ENCODE measurements around the gene COL28A1.

The COL28A1 gene

DNA sequence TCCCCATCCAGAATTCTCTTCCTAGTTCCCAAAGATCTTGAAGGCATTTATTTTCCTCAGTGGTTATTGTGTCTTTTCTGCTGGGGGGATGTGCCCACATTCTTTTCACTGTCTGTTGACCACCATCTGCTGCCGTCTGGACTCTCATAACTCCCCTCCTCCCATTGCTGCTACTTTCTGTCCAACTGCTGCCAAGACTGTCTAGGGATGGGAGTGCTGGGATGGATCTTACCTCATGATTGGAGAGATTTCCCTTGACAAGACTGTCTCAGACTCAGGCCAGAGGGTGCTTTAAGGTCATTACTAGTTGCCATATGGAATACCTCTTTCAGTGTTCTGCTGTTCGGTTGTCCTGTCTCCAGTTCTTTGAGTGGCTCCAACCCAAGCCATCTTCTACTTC lies 211.8 kb downstream of the COL28A1 start:
- no peak for DNase-seq

DNA sequence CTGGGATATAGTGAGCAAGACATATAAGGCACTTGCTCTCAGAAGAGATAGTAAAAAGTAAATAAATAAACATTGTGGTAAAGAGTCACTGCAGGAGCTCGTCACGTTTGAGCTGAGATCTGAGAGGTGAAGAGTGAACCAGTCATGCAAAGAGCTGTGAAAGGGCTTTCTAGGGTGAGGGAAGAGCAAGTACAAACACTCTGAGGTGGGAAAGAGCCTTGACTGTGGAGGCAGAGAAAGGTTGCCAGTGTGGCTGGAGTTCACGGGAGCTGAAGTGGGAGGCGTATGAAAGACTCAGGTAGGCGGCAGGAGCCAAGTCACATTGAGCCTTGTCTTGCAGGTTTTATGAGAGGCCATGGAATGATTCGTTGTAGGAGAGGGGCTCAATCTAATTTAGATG lies 212.3 kb downstream of the COL28A1 start:
- no peak for DNase-seq

DNA sequence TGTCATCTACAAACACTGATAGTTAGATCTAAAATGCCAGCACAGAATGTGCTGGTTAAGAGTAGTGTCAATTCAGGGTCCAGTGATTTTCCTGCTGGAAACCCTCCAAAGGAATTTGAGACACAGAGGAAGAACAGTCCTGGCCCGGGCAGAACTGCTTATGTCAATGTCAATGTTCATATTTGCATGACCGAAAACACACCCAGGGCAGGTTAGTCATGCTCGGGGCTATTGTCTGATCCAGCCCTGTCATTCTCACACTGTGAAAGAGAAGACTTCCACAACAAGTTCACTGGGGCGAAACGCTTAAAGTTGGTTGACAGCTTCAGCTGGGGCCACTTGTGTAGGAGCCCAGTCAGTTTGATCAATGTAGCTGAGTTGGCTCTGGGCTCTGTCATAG lies 214.0 kb downstream of the COL28A1 start:
- DNase-seq = no peak

DNA sequence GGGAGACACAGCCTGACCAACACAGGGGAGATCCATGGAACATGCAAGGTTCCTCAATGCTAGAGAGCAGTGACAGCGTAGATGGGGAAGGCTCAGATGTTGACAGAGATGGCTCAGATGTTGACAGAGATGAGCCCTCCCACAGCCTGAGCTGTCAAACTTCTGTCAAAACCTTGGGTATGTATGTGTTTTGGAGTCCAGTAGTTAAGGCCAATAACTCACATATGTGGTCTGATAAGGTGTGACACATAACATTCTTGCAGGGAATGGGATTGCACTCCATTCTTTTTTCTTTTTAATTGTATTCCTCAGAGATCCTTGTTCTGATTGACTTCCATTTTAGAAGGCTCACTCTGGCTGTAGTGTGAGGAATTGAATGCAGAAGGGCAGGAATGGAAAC lies 217.1 kb downstream of the COL28A1 start:
- DNase-seq = no peak

DNA sequence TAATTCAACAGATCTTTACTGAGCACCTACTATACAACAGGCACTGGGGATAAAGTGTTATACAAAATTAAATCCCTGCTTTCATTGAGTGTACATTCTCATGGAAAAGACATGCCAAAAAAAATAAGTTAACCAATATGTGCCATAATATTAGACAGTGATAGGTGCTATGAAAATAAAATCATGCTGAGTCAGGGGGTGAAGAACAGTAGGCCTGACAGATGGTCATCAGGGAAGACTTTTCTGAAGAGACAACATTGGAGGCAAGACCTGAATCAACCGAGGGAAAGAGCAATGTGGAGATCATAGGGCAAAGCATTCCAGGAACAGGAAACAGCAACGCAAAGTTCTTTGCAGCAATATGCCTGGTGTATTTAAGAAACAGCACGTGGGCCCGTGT lies 217.8 kb downstream of the COL28A1 start:
- DNase-seq = no peak

DNA sequence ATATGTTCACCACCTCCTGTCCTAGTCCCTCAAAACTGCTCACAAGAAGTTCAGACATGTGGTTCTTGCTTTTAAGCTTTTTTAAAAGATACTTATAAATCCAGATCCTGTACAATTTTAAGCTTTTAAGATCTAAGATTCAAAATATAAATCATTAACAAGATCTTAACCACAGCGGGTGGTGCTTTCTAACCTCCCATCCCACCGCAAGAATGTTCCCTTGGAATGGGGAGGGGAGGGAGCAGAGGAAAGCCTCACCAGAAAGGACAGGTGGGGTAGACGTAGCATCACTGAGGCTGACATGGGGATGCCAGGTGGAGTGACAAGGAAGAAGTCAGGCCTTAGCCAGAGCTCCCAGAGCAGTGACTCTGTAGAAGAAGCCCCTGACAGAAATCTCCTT lies 219.8 kb downstream of the COL28A1 start:
- no peak for DNase-seq

DNA sequence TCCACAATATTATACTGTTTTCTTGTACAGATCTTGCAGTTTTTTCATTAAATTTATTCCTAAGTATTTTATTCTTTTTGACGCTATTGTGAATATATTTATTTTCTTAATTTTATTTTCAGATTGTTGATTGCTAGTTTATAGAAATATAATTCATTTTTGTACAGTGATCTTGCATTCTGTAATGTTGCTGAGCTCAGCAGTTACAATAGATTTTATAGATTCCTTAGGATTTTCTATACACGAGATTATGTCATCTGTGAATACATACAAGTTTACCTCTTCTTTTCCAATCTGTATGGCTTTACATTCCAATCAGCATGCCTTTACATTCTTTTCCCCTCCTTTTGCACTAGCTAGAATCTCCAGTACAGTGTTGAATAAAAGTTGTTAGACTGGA lies 223.3 kb downstream of the COL28A1 start:
- DNase-seq = no peak

DNA sequence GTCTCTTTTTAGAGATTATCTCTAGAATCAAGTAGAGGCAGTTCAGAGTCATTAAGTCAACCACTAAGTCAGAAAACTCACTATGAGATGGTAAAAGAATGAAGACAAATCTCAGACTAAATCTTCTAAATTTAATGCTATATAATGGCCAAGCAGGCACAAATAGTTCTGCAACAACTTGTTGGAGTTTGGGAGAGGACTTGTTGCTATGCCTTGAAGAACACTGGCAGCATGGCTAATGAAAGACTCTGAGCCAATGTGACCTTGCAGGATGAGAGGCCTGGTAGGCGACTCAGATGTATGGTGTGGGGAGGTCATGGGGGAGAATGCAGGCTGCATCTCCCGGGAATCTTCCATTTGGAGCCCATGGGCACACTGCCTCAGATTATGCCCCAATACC lies 224.7 kb downstream of the COL28A1 start:
- no peak for DNase-seq

DNA sequence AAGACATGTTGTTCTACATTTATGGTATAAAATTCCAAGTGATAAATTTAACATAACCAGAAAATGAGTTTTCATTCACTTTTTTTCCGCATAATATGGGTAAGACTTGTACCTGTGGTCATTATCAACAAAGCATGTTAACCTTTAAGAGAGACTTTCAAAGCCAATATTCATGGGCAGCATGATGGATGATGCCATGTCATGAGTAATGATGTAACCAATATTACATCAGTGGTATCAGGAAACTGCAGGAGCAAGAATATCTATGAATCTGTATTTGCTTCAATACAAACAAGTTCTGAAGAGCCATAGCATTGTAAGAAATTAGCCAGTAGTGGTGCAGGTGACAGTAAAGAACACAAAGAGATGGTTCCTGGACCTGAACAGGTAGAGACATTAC lies 226.5 kb downstream of the COL28A1 start:
- no peak for DNase-seq

All from activated T-cell treated with anti-CD3 and anti-CD28 coated beads, Interleukin-2, amount 50 U/mL, for 48 hours (primary cell).